GM12878 (cell line): ENCODE results near the gene PDGFD. TPM values are rescaled to one million over a fixed set of nuclear protein-coding genes. Genes with fewer than 3 reads are reported as not detected.

Experiments used
- ATAC-seq: fragments of 200-7000 bp; cut with Tn5 transposase; 3 replicates; pipeline ENCODE4 v1.9.1; 2020; ENCODE audit warnings: mild to moderate bottlenecking, moderate library complexity
- BruUV-seq: library from RNA; stranded (reverse); fragments of 400-500 nt; replicated peaks from 2 replicates; lab custom pipeline; 2021; lab: Mats Ljungman, UMichigan
- CTCF ChIA-PET: fragments of 300-600 bp; sonication (Branson Sonifier 250); formaldehyde crosslinking; extraction: SDS; loops from one replicate; lab custom pipeline; 2021; ENCODE audit warnings: inconsistent platforms; lab: Yijun Ruan, JAX
- POLR2A ChIA-PET: fragments of 350-600 bp; formaldehyde crosslinking; extraction: SDS; loops from one replicate; lab custom pipeline; 2021; ENCODE audit warnings: inconsistent platforms; lab: Charles Lee
- RAD21 ChIA-PET: fragments of 300-600 bp; sonication (Branson Sonifier 250); formaldehyde crosslinking; loops from one replicate; lab custom pipeline; 2023; ENCODE audit warnings: antibody characterized with exemption; ENCODE audit not compliant: unreplicated experiment; lab: Charles Lee
- SMC1A ChIA-PET: fragments of 300-600 bp; sonication (Branson Sonifier 250); formaldehyde crosslinking; loops from one replicate; lab custom pipeline; 2023; ENCODE audit not compliant: unreplicated experiment, uncharacterized antibody; lab: Charles Lee
- DNase-seq: peaks from one replicate; pipeline ENCODE4 v3.0.0-alpha.2; 2011; ENCODE audit warnings: low read depth, low spot score
- FAIRE-seq: peaks from 3 replicates; lab custom pipeline; 2011; peaks lifted over from hg19 to GRCh38; lab: Jason Lieb, UNC
- H2AFZ ChIP-seq: 2 replicates; pipeline ENCODE4 v1.6.0; 2011; ENCODE audit warnings: low read depth, low read length, control low read depth; ENCODE audit not compliant: control insufficient read depth
- H3K27ac ChIP-seq: 2 replicates; pipeline ENCODE4 v1.5.1; 2011; ENCODE audit warnings: control low read depth; ENCODE audit not compliant: control insufficient read depth, insufficient read depth
- H3K27me3 ChIP-seq, 2 experiments: replicated peaks in 1 of 2; 2 replicates each; pipeline versions ENCODE4 v1.6.0 to v1.6.1; 2011; ENCODE audit warnings: low read length in 1 of 2; ENCODE audit not compliant: control insufficient read depth in 2 of 2, insufficient read depth in 2 of 2
- H3K36me3 ChIP-seq, 2 experiments: 2 replicates each; pipeline ENCODE4 v1.5.1; 2011; ENCODE audit warnings: low read length in 1 of 2; ENCODE audit not compliant: control insufficient read depth in 2 of 2, insufficient read depth in 2 of 2
- H3K4me1 ChIP-seq: 2 replicates; pipeline ENCODE4 v1.6.1; 2011; ENCODE audit warnings: mild to moderate bottlenecking, low read length, moderate library complexity, mixed read lengths; ENCODE audit not compliant: control insufficient read depth, insufficient read depth
- H3K4me2 ChIP-seq: 2 replicates; pipeline ENCODE4 v1.6.0; 2011; ENCODE audit warnings: control low read depth; ENCODE audit not compliant: control insufficient read depth, insufficient read depth
- H3K4me3 ChIP-seq: fragments of 200-600 bp; sonication (generic); 2 replicates; pipeline ENCODE4 v1.5.1; 2016
- H3K79me2 ChIP-seq: 2 replicates; pipeline ENCODE4 v1.6.0; 2011; ENCODE audit warnings: low read length; ENCODE audit not compliant: control insufficient read depth, insufficient read depth
- H3K9ac ChIP-seq: 2 replicates; pipeline ENCODE4 v1.8.0; 2011; ENCODE audit warnings: low read length, control low read depth, mixed read lengths; ENCODE audit not compliant: control insufficient read depth, insufficient read depth
- H3K9me3 ChIP-seq: replicated peaks from 3 replicates; pipeline ENCODE4 v1.5.1; 2011; ENCODE audit warnings: mild to moderate bottlenecking, low read length; ENCODE audit not compliant: control insufficient read depth, insufficient read depth
- H4K20me1 ChIP-seq: 2 replicates; pipeline ENCODE4 v1.6.0; 2011; ENCODE audit not compliant: control insufficient read depth, insufficient read depth
- ATF7 ChIP-seq: fragments of 450-650 bp; IDR thresholded peaks from 2 replicates; pipeline ENCODE4 v1.6.1; 2016; ENCODE audit warnings: low read depth, mild to moderate bottlenecking
- BACH1 ChIP-seq: fragments of 450-650 bp; IDR thresholded peaks from 2 replicates; pipeline ENCODE4 v1.6.1; 2017; ENCODE audit warnings: mild to moderate bottlenecking, borderline replicate concordance
- KDM1A ChIP-seq: fragments of 200-600 bp; sonication (generic); IDR thresholded peaks from 2 replicates; pipeline ENCODE4 v1.6.1; 2016; ENCODE audit warnings: borderline replicate concordance
- MLLT1 ChIP-seq: fragments of 450-650 bp; IDR thresholded peaks from 2 replicates; pipeline ENCODE4 v1.6.1; 2016; ENCODE audit warnings: mild to moderate bottlenecking
- MTA2 ChIP-seq: fragments of 450-650 bp; IDR thresholded peaks from 2 replicates; pipeline ENCODE4 v1.6.1; 2016; ENCODE audit warnings: low read depth, mild to moderate bottlenecking, moderate library complexity
- PBX3 ChIP-seq: IDR thresholded peaks from 2 replicates; pipeline ENCODE4 v1.6.1; 2011; ENCODE audit warnings: mild to moderate bottlenecking, low read depth, low read length, moderate library complexity; ENCODE audit not compliant: insufficient replicate concordance
- POLR2AphosphoS2 ChIP-seq: IDR thresholded peaks from 2 replicates; pipeline ENCODE4 v1.6.1; 2011; ENCODE audit warnings: low read depth, mild to moderate bottlenecking, low read length, improper control_type of control experiment, moderate library complexity
- RELB ChIP-seq: fragments of 450-650 bp; IDR thresholded peaks from 2 replicates; pipeline ENCODE4 v1.6.1; 2017; ENCODE audit warnings: low read depth, mild to moderate bottlenecking, moderate library complexity
- REST ChIP-seq: IDR thresholded peaks from 2 replicates; pipeline ENCODE4 v1.6.1; 2012; ENCODE audit warnings: mild to moderate bottlenecking, low read depth, low read length
- TAF1 ChIP-seq: IDR thresholded peaks from 2 replicates; pipeline ENCODE4 v1.6.1; 2011; ENCODE audit warnings: mild to moderate bottlenecking, low read depth, low read length, borderline replicate concordance
- TCF12 ChIP-seq: IDR thresholded peaks from 2 replicates; pipeline ENCODE4 v1.6.1; 2011; ENCODE audit warnings: low read depth, mild to moderate bottlenecking, low read length
- TCF7 ChIP-seq: IDR thresholded peaks from 2 replicates; pipeline ENCODE4 v1.6.1; 2014; ENCODE audit warnings: antibody characterized with exemption, borderline replicate concordance
- in situ Hi-C: fragments of 300-500 bp; cut with MboI; formaldehyde crosslinking; loops from 9 replicates; pipeline ENCODE4 v1.14.3; 2018; ENCODE audit warnings: mixed read lengths
- intact Hi-C: fragments of 100-400 bp; cut with micrococcal nuclease; formaldehyde crosslinking; loops from one replicate; pipeline ENCODE4 v1.14.2; 2022; ENCODE audit not compliant: unreplicated experiment
- polyA plus RNA-seq, 11 experiments: library from polyadenylated mRNA; depleted of rRNA in 4 of 11; unstranded in 6 of 11; stranded (reverse) in 5 of 11; fragments of >200 nt; fragmentation: Nextera tagmentation in 4 of 11; fragmentation: Illumina TruSeq in 1 of 11; extraction: Ambion mirVana in 4 of 11; extraction: Trizol in 1 of 11; gene quantifications; 1 replicate in 1 of 11; 2 replicates in 10 of 11; pipeline versions ENCODE4 v1.2.1 to v1.2.3, GENCODE V29; 2011 to 2016; ENCODE audit warnings: inconsistent platforms in 2 of 11, missing spikeins in 2 of 11, low read depth in 1 of 11
- total RNA-seq, 4 experiments: library from RNA; depleted of rRNA in 3 of 4; stranded (reverse); fragments of >200 nt in 3 of 4; fragmentation: Illumina TruSeq in 1 of 4; extraction: Trizol in 1 of 4; gene quantifications; 2 replicates each; pipeline versions ENCODE4 v1.2.1 to v1.2.3, GENCODE V29; 2013 to 2021

PDGFD gene
- total and polyA plus RNA-seq, 10 of the 15 experiments (the other 5 are each of a cell fraction or from before 2014, with no cell fraction given) = 0.05 to 0.13 TPM; not detected in 8

GRCh38 chr11:104206936-104207335 is 43.0 kb upstream of the PDGFD start (continued):
- TF ChIP-seq RELB = no peak
- no peak for TF ChIP-seq TCF7
- no peak for TF ChIP-seq REST

GRCh38 chr11:104205838-104206237 is 41.9 kb upstream of the PDGFD start:
- intact Hi-C loops = no loop called here
- CTCF ChIA-PET = no interaction called here
- Histone ChIP-seq H3K27ac (no peak overlapping the region), H3K4me2 (no peak overlapping the region), H2AFZ (no peak overlapping the region), H3K9ac (no peak overlapping the region), H3K4me3 (no peak overlapping the region), H3K4me1 (no peaks in the 10 kb centered on the region), H3K36me3 (no peaks in the 10 kb centered on the region), H3K79me2 (no peaks in the 10 kb centered on the region), H4K20me1 (no peaks in the 10 kb centered on the region), H3K9me3 (no peaks in the 10 kb centered on the region), H3K27me3 (no peaks in the 10 kb centered on the region)
- no peak for DNase-seq
- SMC1A ChIA-PET = no interaction called here
- POLR2A ChIA-PET = no interaction called here
- no peak for FAIRE-seq
- RAD21 ChIA-PET = no interaction called here
- no TSS peak for BruUV-seq
- in situ Hi-C loops = no loop called here
- no peak for ATAC-seq
- no peak for TF ChIP-seq BACH1
- no peak for TF ChIP-seq KDM1A
- TF ChIP-seq MLLT1 = no peak
- TF ChIP-seq PBX3 = no peak
- TF ChIP-seq TAF1 = no peak
- TF ChIP-seq POLR2AphosphoS2 = no peak
- TF ChIP-seq TCF12 = no peak
- no peak for TF ChIP-seq ATF7
- no peak for TF ChIP-seq MTA2
- TF ChIP-seq REST = no peak
